ENCODE measurements around the gene JTB. TPM values are rescaled to one million over a fixed set of nuclear protein-coding genes. Genes with fewer than 3 reads are reported as not detected.
A peak's percentile ranks its signal among the peaks of the same experiment; 100 is the strongest.

The JTB gene
- total RNA-seq, 4 donors from 2014 or later, result 88.8 to 303 (median 280) TPM

DNA sequence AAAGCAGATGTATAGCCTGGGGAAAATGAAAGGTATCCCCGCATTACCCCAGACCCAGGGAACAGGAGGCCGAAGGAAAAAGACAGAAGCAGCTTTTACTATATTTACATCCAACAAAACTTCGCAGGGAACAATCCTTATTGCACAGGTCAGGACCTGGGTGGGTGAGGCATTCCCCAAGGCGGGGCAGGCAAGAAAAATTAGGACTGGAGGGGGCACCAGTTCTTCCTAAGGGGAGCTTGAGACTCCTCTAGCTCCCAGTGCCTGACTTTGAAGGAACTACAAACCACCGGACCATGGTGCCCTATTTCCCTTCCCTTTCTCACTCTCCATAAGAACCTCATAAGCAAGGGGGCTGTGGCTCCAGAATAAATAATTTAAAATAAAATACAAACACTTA is 48.0 kb downstream of the JTB start:
- Histone ChIP-seq H3K27ac (peak overlapping the region in 1 of 4 donors; percentile 46), H3K4me3 (no peak overlapping the region), H3K9me3 (no peaks in the 10 kb centered on the region), H3K27me3 (no peaks in the 10 kb centered on the region), H3K36me3 (peaks cover 0 to 20% (median 6%) of the 10 kb centered on the region in 4 donors), H3K4me1 (peaks cover 0 to 6% (median under 1%) of the 10 kb centered on the region in 4 donors)
- no peak for DNase-seq
- in situ Hi-C loops (cut with MboI; ENCODE audit: low pct_ligation_motif_present in 1 of 4, low pct_unique_long_range_greater_than_20kb in 1 of 4, low sequenced_read_pairs in 3 of 4) (loop anchor here in 2 of 4 donors (25.0 kb wide), 1 partner anchor 117 kb away; no protein-coding TSS in a partner anchor), intact Hi-C loops (cut with DNase I; ENCODE audit: low total_unique reads) (no loop called here)
- TF ChIP-seq, protein P1, sequence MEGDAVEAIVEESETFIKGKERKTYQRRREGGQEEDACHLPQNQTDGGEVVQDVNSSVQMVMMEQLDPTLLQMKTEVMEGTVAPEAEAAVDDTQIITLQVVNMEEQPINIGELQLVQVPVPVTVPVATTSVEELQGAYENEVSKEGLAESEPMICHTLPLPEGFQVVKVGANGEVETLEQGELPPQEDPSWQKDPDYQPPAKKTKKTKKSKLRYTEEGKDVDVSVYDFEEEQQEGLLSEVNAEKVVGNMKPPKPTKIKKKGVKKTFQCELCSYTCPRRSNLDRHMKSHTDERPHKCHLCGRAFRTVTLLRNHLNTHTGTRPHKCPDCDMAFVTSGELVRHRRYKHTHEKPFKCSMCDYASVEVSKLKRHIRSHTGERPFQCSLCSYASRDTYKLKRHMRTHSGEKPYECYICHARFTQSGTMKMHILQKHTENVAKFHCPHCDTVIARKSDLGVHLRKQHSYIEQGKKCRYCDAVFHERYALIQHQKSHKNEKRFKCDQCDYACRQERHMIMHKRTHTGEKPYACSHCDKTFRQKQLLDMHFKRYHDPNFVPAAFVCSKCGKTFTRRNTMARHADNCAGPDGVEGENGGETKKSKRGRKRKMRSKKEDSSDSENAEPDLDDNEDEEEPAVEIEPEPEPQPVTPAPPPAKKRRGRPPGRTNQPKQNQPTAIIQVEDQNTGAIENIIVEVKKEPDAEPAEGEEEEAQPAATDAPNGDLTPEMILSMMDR (IDR thresholded peaks at IDR 0.05), result no peak
- TF ChIP-seq EP300 (IDR thresholded peaks at IDR 0.05; ENCODE audit: low read depth) (no peak), POLR2AphosphoS5 (IDR thresholded peaks at IDR 0.05) (no peak), POLR2A (IDR thresholded peaks at IDR 0.05) (no peak)
- 84 to 100% methylated on average over 4 to 5 of the region's 5 CpGs for WGBS, 2 donors (ENCODE audit: low coverage in 1 of 2)

DNA sequence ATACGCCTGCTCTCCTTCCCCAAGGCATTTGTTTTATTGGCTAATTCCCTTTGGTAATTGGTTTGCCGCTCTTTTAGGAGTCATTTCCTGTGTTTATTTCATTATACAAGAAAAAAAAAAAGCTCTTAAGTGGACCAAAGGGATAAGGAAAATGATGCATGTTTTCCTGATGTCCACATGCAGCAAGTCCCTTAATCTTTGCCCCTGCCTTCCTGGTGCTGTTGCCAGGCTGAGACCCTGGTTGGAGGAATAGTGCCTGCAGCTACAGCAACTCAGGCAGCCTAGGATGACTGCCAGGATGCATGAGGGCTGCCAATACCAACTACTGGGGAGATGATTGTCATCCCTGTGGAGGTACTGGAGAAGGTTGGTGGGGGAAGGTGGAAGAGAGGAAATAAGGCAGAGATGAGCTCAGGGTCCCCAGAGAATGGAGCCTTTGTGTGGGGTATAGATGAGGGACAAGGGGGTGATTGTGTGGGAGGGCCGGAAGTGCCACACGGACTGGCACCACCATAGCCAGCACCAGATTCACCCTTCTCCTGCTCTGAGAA is 48.6 kb downstream of the JTB start:
- Histone ChIP-seq H3K27ac (peak overlapping the region in 2 of 4 donors; percentile 1 to 46), H3K36me3 (peaks cover 0 to 16% (median 3%) of the 10 kb centered on the region in 4 donors), H3K4me3 (no peak overlapping the region), H3K4me1 (peaks cover 3 to 9% (median 5%) of the 10 kb centered on the region in 4 donors), H3K9me3 (no peaks in the 10 kb centered on the region), H3K27me3 (no peaks in the 10 kb centered on the region)
- in situ Hi-C loops (cut with MboI; ENCODE audit: low pct_ligation_motif_present in 1 of 4, low pct_unique_long_range_greater_than_20kb in 1 of 4, low sequenced_read_pairs in 3 of 4) (loop anchor here in 2 of 4 donors (25.0 kb wide), 1 partner anchor 117 kb away; no protein-coding TSS in a partner anchor), intact Hi-C loops (cut with DNase I; ENCODE audit: low total_unique reads) (no loop called here)
- 60 to 67% methylated on average over 2 to 4 of the region's 4 CpGs for WGBS, 2 donors (ENCODE audit: low coverage in 1 of 2)
- no peak for TF ChIP-seq EP300 (IDR thresholded peaks at IDR 0.05; ENCODE audit: low read depth)
- DNase-seq, result no peak

GRCh38 chr1:153928245-153928644 is 49.2 kb downstream of the JTB start:
- Histone ChIP-seq H3K36me3 (peaks cover 0 to 10% (median under 1%) of the 10 kb centered on the region in 4 donors), H3K4me3 (no peak overlapping the region), H3K27ac (peak overlapping the region in 2 of 4 donors; percentile 1 to 46), H3K27me3 (no peaks in the 10 kb centered on the region), H3K4me1 (peaks cover 6 to 11% (median 9%) of the 10 kb centered on the region in 4 donors), H3K9me3 (no peaks in the 10 kb centered on the region)
- 62 to 75% methylated on average over 1 of the region's 1 CpG for WGBS, 2 donors (ENCODE audit: low coverage in 1 of 2)
- no peak for DNase-seq
- intact Hi-C loops (cut with DNase I; ENCODE audit: low total_unique reads), result no loop called here
- TF ChIP-seq EP300 (IDR thresholded peaks at IDR 0.05; ENCODE audit: low read depth), result no peak
- TF ChIP-seq, protein P1 (IDR thresholded peaks at IDR 0.05), result no peak
- TF ChIP-seq POLR2AphosphoS5 (IDR thresholded peaks at IDR 0.05), result no peak
- no peak for TF ChIP-seq POLR2A (IDR thresholded peaks at IDR 0.05)
- in situ Hi-C loops (cut with MboI; ENCODE audit: low pct_ligation_motif_present in 1 of 4, low pct_unique_long_range_greater_than_20kb in 1 of 4, low sequenced_read_pairs in 3 of 4), result loop anchor here in 2 of 4 donors (25.0 kb wide), 1 partner anchor 116 kb away; no protein-coding TSS in a partner anchor

DNA sequence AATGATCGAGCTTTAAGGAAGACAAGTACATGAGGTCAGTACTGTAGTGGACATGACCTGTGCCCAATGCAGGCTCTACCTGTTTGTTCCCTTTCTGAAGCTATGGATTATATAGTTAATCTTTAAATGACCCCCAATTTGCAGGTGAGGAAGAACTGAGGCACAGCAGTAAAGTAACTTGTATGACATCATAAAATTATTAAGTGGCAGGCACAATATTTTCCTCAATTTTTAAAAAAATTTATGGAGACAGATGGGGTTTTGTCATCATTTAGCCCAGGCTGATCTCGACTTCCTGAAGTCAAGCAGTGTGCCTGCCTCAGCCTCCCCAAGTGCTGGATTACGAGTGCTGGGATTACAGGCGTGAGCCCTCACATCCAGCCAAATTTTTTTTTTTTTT is 51.1 kb downstream of the JTB start:
- no peak overlapping the region for H3K27ac ChIP-seq
- intact Hi-C loops (cut with DNase I; ENCODE audit: low total_unique reads), result no loop called here
- H3K9me3 ChIP-seq, result no peaks in the 10 kb centered on the region
- WGBS, 2 donors (ENCODE audit: low coverage in 1 of 2), result 83% methylated on average over 3 to 4 of the region's 4 CpGs
- H3K4me3 ChIP-seq, result no peak overlapping the region
- in situ Hi-C loops (cut with MboI; ENCODE audit: low pct_ligation_motif_present in 1 of 4, low pct_unique_long_range_greater_than_20kb in 1 of 4, low sequenced_read_pairs in 3 of 4), result loop anchor here in 2 of 4 donors (25.0 kb wide), 1 partner anchor 114 kb away; no protein-coding TSS in a partner anchor
- H3K4me1 ChIP-seq, result peaks cover 10 to 16% (median 12%) of the 10 kb centered on the region in 4 donors
- no peaks in the 10 kb centered on the region for H3K27me3 ChIP-seq
- no peaks in the 10 kb centered on the region for H3K36me3 ChIP-seq
- TF ChIP-seq POLR2A (IDR thresholded peaks at IDR 0.05), result no peak
- no peak for TF ChIP-seq EP300 (IDR thresholded peaks at IDR 0.05; ENCODE audit: low read depth)
- no peak for TF ChIP-seq POLR2AphosphoS5 (IDR thresholded peaks at IDR 0.05)
- TF ChIP-seq, protein P1 (IDR thresholded peaks at IDR 0.05), result no peak
- no peak for DNase-seq

Small RNAs within 50 kb of the gene (small RNA-seq; reads per million reads assigned to genes)
- 0 to 0.28 (median 0.15) reads per million in 4 donors for gene MIR6737

Other genes with a start within 250 kb of the JTB start
- 10 to 100 TPM; 26.1 to 35.6 (median 28.0) TPM for gene INTS3, start 249.6 kb downstream of the JTB start, total RNA-seq
- gene SLC27A3, start 202.3 kb downstream of the JTB start, total RNA-seq, result 100 to 1,000 TPM in 1 of 4 donors, 10 to 100 TPM in 3; 15.2 to 159 (median 26.2) TPM
- gene GATAD2B, start 54.7 kb downstream of the JTB start, total RNA-seq, result 10 to 100 TPM; 16.7 to 28.1 (median 20.2) TPM
- gene DENND4B, start 31.0 kb downstream of the JTB start, total RNA-seq, result 100 to 1,000 TPM in 1 of 4 donors, 10 to 100 TPM in 3; 42.3 to 121 (median 50.3) TPM
- 10 to 100 TPM; 13.3 to 32.5 (median 21.4) TPM for gene CRTC2, start 19.1 kb downstream of the JTB start, total RNA-seq
- 10 to 100 TPM; 19.9 to 80.0 (median 47.1) TPM for gene SLC39A1, start 14.1 kb downstream of the JTB start, total RNA-seq
- gene CREB3L4, start 9.8 kb downstream of the JTB start, total RNA-seq, result 10 to 100 TPM in 2 of 4 donors, 1 to 10 TPM in 2; 2.2 to 18.7 (median 11.6) TPM
- gene RAB13, start 8.7 kb upstream of the JTB start, total RNA-seq, result 10 to 100 TPM in 2 of 4 donors, 1 to 10 TPM in 2; 4.0 to 27.9 (median 15.4) TPM
- gene RPS27, start 13.1 kb upstream of the JTB start, total RNA-seq, result 1,000 to 10,000 TPM in 2 of 4 donors, 100 to 1,000 TPM in 2; 222 to 1,839 (median 900) TPM
- gene NUP210L, start 177.4 kb upstream of the JTB start, total RNA-seq, result not detected
- 100 to 1,000 TPM; 208 to 434 (median 324) TPM for gene TPM3, start 214.4 kb upstream of the JTB start, total RNA-seq
- not detected for gene CFAP141, start 228.7 kb upstream of the JTB start, total RNA-seq
- gene UBAP2L, start 243.3 kb upstream of the JTB start, total RNA-seq, result 10 to 100 TPM; 42.4 to 62.0 (median 50.6) TPM

All from transverse colon (tissue), 4 donors.